ENCODE measurements around the gene PRM2.

Gene PRM2

GRCh38 chr16:11318817-11319216 is 42.5 kb upstream of the PRM2 start:
- peaks cover 10% of the 10 kb centered on the region for H3K27me3 ChIP-seq (ENCODE audit: low read depth, low read length)
- H3K36me3 ChIP-seq (replicated peaks; ENCODE audit: low read depth, low read length) = no peaks in the 10 kb centered on the region
- H3K27ac ChIP-seq (ENCODE audit: low read length) = no peak overlapping the region
- no peak overlapping the region for H2AFZ ChIP-seq (ENCODE audit: low read depth, low read length)
- no peak overlapping the region for H3K4me3 ChIP-seq (ENCODE audit: low read length)
- no peaks in the 10 kb centered on the region for H3K9me3 ChIP-seq (ENCODE audit: insufficient read depth, low read length)
- no peak for TF ChIP-seq EZH2phosphoT487 (IDR thresholded peaks at IDR 0.05; ENCODE audit: low read depth)
- TF ChIP-seq CTCF (IDR thresholded peaks at IDR 0.05; ENCODE audit: low read depth, low read length) = no peak
- H4K20me1 ChIP-seq (ENCODE audit: insufficient read depth, low read length) = no peaks in the 10 kb centered on the region
- no peak overlapping the region for H3K4me2 ChIP-seq (ENCODE audit: low read length)
- peaks cover 5% of the 10 kb centered on the region; the same call in 1 of the 2 replicates for H3K4me1 ChIP-seq (ENCODE audit: low read length)
- no peak overlapping the region for H3K9ac ChIP-seq (ENCODE audit: low read length)
- H3K79me2 ChIP-seq (ENCODE audit: low read length) = no peaks in the 10 kb centered on the region

GRCh38 chr16:11316331-11317015 is 40.2 kb upstream of the PRM2 start:
- Histone ChIP-seq H3K4me3 (ENCODE audit: low read length) (peak overlapping the region; percentile 35; the same call in 1 of the 2 replicates), H4K20me1 (ENCODE audit: insufficient read depth, low read length) (no peaks in the 10 kb centered on the region), H3K27ac (ENCODE audit: low read length) (no peak overlapping the region), H3K36me3 (replicated peaks; ENCODE audit: low read depth, low read length) (no peaks in the 10 kb centered on the region), H3K9me3 (ENCODE audit: insufficient read depth, low read length) (no peaks in the 10 kb centered on the region), H2AFZ (ENCODE audit: low read depth, low read length) (0 out of 2 replicates have a peak overlapping the region, but pooled peaks have one; percentile 65), H3K4me2 (ENCODE audit: low read length) (peak overlapping the region; percentile 52), H3K79me2 (ENCODE audit: low read length) (no peaks in the 10 kb centered on the region), H3K27me3 (ENCODE audit: low read depth, low read length) (peaks cover 10% of the 10 kb centered on the region), H3K9ac (ENCODE audit: low read length) (no peak overlapping the region), H3K4me1 (ENCODE audit: low read length) (peaks cover 12% of the 10 kb centered on the region)
- TF ChIP-seq CTCF (IDR thresholded peaks at IDR 0.05; ENCODE audit: low read depth, low read length) = no peak
- TF ChIP-seq EZH2phosphoT487 (IDR thresholded peaks at IDR 0.05; ENCODE audit: low read depth) = no peak

- Histone ChIP-seq H3K36me3 (replicated peaks; ENCODE audit: low read depth, low read length) (no peaks in the 10 kb centered on the region), H3K27ac (ENCODE audit: low read length) (no peak overlapping the region), H3K9ac (ENCODE audit: low read length) (no peak overlapping the region), H3K79me2 (ENCODE audit: low read length) (no peaks in the 10 kb centered on the region), H3K4me2 (ENCODE audit: low read length) (no peak overlapping the region), H4K20me1 (ENCODE audit: insufficient read depth, low read length) (no peaks in the 10 kb centered on the region), H3K27me3 (ENCODE audit: low read depth, low read length) (peaks cover 10% of the 10 kb centered on the region), H3K9me3 (ENCODE audit: insufficient read depth, low read length) (no peaks in the 10 kb centered on the region), H2AFZ (ENCODE audit: low read depth, low read length) (no peak overlapping the region), H3K4me3 (ENCODE audit: low read length) (no peak overlapping the region), H3K4me1 (ENCODE audit: low read length) (peaks cover 20% of the 10 kb centered on the region)
- TF ChIP-seq EZH2phosphoT487 (IDR thresholded peaks at IDR 0.05; ENCODE audit: low read depth) (no peak), CTCF (IDR thresholded peaks at IDR 0.05; ENCODE audit: low read depth, low read length) (no peak)
These were observed 39.2 kb upstream of the PRM2 start for GRCh38 chr16:11315510-11315909.

GRCh38 chr16:11314309-11314894 is 38.1 kb upstream of the PRM2 start:
- no peaks in the 10 kb centered on the region for H3K79me2 ChIP-seq (ENCODE audit: low read length)
- H3K9me3 ChIP-seq (ENCODE audit: insufficient read depth, low read length) = 0 out of 2 replicates have a peak, but pooled peaks cover 6% of the 10 kb centered on the region
- TF ChIP-seq EZH2phosphoT487 (IDR thresholded peaks at IDR 0.05; ENCODE audit: low read depth) (no peak), CTCF (IDR thresholded peaks at IDR 0.05; ENCODE audit: low read depth, low read length) (no peak)
- H4K20me1 ChIP-seq (ENCODE audit: insufficient read depth, low read length) = no peaks in the 10 kb centered on the region
- H3K4me1 ChIP-seq (ENCODE audit: low read length) = peaks cover 24% of the 10 kb centered on the region
- H2AFZ ChIP-seq (ENCODE audit: low read depth, low read length) = no peak overlapping the region
- H3K36me3 ChIP-seq (replicated peaks; ENCODE audit: low read depth, low read length) = no peaks in the 10 kb centered on the region
- H3K27me3 ChIP-seq (ENCODE audit: low read depth, low read length) = peaks cover 10% of the 10 kb centered on the region
- H3K4me3 ChIP-seq (ENCODE audit: low read length) = no peak overlapping the region
- H3K27ac ChIP-seq (ENCODE audit: low read length) = no peak overlapping the region
- no peak overlapping the region for H3K9ac ChIP-seq (ENCODE audit: low read length)
- H3K4me2 ChIP-seq (ENCODE audit: low read length) = no peak overlapping the region

Data from OCI-LY3 (cell line).